Panc1 (cell line): ENCODE data around the gene AMER2.

Experiments used
- CTCF ChIP-seq: fragments of 450-650 bp; IDR thresholded peaks from 2 replicates; pipeline ENCODE4 v1.5.1; 2017; ENCODE audit warnings: mild to moderate bottlenecking
- POLR2AphosphoS5 ChIP-seq: IDR thresholded peaks from 2 replicates; pipeline ENCODE4 v1.6.1; 2012; ENCODE audit warnings: mild to moderate bottlenecking, low read depth, low read length, moderate library complexity
- REST ChIP-seq, 2 experiments: IDR thresholded peaks; 2 replicates each; pipeline ENCODE4 v1.6.1; 2011 to 2012; ENCODE audit warnings: low read depth in 2 of 2, control low read depth in 1 of 2, low read length in 1 of 2, mild to moderate bottlenecking in 1 of 2, moderate library complexity in 1 of 2; ENCODE audit not compliant: insufficient read depth in 1 of 2
- TCF7L2 ChIP-seq: IDR thresholded peaks from 2 replicates; pipeline ENCODE4 v1.6.1; 2011; ENCODE audit warnings: mild to moderate bottlenecking, low read depth, low read length, inconsistent platforms

GRCh38 chr13:25174304-25174703 is 2.2 kb upstream of the AMER2 start:
- no peak for TF ChIP-seq CTCF
- TF ChIP-seq POLR2AphosphoS5 = no peak
- no peak for TF ChIP-seq TCF7L2
- TF ChIP-seq REST (IDR thresholded peaks at IDR 0.05; ENCODE audit: insufficient read depth in 1 of 2, low read depth in 2 of 2, low read length in 1 of 2) = no peak
